HG02938 (cell line): ENCODE data around the gene YARS2.

ENCODE experiments used
- ATAC-seq: cut with Tn5 transposase; IDR thresholded peaks from one replicate; pipeline ENCODE4 v1.9.1; 2021; ENCODE audit warnings: mild to moderate bottlenecking, moderate library complexity; ENCODE audit not compliant: unreplicated experiment

The YARS2 gene

DNA sequence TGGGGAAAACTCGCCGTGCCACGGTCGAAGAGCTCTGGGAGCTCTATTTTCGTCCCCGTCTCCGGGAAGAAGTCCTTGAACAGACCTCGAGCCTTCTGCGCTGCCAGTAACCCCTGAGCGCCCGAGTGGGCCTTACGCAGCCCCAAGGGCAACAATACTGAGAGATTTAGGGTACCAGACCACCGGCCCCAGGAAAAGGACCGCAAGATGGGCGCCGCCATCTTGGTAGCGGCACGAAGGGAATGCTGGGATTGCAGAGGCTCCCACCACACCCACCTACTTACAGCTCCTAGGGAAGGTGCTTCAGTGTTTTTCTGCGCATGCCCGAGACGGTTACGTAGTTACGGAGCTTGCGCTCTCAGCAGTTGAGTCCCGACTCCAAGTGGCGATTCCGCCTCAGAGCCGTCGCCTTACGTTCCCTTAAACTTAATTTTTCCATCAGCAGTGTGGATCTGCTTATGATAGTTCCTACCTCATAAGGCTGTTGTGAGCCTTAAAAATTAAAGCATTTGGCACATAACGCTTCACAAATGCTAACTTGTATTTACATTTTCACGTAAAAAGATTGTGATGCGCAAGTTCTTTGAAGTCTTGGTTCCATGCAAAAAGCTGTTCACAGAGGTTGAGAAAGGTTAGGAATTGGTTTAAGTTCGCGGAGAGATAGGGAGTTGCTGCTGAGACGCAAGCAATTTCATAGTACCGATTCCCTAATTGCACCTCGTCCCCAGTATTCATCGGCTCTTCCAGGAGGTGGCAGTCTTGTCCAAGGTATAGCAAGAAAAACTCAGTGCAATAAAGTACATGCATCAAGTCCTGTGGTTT, at the start of gene YARS2:
TSS of gene YARS2 (minus strand) at position 244 of the 822 bp plus-strand sequence. CDS start at position 221, 23 bp downstream.
- peak; percentile 80 for ATAC-seq

DNA sequence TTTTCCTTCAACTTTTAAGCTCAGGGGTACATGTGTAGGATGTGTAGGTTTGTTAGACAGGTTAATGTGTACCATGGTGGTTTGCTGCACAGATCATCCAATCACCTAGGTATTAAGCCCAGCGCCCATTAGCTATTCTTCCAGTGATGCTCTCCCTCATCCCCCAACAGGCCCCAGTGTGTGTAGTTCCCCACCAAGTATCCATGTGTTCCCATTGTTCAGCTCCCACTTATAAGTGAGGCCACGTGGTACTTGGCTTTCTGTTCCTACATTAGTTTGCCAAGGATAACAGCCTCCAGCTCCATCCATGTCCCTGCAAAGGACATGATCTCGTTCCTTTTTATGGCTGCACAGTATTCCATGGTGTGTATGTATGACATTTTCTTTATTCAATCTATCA, 48.6 kb upstream of the YARS2 start:
- no peak for ATAC-seq

DNA sequence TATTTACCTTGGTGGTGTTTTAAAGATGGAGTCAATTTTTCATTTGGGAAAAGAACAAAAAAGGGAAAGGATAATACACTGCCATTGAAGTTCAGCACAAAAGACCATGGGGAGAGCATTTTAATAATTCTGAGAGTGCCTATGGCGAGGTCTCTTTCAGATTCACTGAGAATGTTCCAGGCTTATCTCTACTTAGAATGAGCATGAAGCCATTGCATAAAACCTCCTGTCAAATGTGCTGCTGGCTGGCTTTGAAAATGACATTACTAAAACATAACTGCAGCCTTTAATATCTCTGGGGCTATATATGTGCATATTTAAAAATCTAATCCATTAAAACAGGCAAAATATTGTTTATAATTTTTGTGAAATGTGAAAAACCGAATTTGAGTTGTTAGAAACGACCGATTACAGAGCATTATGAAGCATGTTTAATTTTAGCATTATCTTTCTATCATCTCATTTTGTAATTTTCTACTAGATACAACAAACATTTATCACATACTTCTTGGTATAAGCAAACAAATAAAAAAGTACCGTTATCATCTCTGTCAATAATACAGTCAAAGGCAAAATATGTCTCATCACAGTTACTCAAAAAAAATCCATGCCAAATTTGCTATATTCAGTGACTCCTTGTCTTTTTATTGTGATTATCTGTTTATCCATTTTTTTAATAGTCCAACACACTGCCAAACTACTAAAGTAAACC, 45.7 kb upstream of the YARS2 start:
- no peak for ATAC-seq

DNA sequence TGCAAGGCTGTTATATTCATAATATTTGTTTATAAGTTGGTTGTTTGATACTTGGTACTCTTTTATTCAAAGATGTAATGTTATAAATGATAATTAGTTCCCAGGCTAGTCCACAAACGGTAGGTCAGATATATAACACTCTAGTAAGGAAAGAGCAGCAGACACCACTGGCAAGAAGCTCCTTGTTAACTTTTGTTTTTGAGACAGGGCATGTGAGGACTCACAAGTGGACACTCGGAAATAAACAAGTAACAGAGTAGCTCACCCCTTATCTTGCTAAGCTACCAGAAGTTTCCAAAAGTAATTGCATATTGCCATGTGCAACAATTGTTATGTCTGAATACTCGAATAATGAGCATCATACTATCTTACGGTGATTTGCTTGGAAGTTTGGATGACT, 38.6 kb upstream of the YARS2 start:
- ATAC-seq: no peak

DNA sequence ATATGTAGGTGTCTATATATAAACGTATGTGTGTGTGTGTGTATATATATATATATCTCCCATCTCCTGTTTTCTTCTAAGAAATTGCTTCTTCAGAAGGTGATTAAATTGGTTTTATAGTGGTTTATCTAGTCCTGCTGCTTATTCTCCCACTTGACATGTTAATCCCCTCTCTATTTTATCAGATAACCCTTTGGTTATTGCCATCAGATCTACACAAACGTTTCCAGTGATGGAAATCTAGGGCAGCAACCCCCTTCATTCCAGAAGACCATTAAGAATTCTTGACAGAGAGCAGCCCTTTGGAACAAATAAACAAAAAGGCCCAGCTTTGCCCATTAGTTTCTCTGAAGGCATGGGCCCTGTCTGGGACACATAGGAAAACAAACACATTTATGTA, 34.2 kb upstream of the YARS2 start:
- no peak for ATAC-seq

DNA sequence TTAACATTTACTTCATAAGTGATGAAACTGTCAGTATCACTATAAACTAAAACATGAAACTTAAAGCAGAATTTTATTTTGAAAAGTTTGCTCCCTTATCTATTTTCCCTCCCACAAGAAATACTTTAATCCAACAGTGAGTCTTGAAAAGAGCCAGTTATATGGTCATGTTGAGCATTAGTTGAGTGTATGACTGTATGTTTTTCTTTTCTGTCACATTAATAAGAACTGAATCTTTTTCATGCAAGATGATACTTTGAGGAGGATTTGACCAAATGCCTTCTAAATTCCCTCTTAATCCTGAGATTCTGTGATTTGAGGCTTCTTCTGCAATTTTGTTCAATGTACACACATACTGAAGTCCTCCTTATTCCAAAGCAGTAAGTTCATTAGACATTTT, 33.7 kb upstream of the YARS2 start:
- ATAC-seq: no peak

DNA sequence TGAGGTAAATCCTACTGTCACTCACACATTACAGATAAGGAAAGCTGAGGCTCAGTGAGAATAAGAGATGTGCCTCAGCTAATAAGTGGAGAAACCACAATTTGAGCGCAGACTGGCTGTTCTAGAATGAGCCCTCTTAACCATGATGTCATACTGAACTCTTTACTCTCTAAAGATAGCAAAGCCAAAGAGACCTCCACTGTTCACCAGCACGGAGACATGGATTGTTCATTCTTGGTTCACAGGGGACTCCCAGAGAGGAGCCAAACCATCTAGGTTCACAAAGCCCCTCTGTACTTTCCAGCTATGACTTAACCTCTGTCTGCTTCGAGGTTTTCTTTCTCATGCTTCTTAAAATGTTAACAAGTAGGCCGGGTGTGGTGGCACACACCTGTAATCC, 32.7 kb upstream of the YARS2 start:
- ATAC-seq: no peak

DNA sequence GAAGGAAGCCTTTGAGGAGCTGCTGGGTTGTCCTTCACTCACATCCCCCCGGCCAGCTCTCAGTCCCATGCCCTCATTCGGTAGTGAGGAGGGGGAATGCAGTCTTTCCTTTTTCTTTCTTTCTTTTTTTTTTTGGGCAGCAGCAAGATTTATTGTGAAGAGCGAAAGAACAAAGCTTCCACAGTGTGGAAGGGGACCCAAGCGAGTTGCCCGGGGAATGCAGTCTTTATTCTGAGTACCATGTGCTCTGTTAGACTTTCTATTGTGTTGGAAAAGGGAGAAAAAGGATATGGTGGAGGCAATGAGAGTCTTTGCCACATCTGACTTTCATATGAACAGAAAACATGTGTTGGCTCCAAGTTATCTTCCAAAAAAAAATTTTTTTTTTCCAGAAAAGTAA, 29.9 kb upstream of the YARS2 start:
- no peak for ATAC-seq

DNA sequence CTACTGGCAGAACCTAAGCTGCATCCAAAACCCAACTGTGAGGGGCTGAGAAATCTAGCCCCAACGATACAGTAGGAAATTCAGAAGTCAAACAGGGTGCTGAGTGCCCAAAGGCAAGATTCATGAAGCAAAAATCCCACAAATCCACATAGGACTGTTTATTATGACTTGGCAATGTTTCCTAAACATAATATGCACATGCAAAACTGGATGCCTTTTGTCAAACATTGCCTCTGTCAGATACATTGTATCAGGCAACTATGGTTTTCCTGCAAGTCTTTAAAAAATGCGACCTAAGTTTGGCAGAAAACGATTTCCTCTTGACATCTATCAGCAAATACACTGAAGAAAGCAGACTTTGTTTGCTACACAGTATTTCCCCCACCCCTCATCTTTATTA, 27.3 kb upstream of the YARS2 start:
- no peak for ATAC-seq

DNA sequence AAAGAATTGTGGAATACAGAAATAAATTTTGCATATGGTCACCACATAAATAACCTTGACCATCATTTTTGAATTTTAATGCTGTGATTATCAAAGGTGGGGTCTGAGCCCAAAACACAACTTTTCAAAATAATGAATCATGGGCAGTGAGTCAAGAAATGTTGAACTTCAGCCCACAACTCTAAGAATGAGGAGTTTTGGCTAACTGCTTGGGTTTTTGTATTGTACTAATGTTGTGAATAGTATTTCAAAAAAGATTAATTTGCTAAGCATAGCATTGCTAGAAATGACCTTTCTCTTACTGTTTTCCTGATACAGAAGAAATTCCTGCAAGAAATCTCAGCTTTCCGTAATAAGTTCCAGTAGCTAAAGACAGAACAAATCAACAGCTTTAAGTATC, 24.4 kb upstream of the YARS2 start:
- no peak for ATAC-seq

DNA sequence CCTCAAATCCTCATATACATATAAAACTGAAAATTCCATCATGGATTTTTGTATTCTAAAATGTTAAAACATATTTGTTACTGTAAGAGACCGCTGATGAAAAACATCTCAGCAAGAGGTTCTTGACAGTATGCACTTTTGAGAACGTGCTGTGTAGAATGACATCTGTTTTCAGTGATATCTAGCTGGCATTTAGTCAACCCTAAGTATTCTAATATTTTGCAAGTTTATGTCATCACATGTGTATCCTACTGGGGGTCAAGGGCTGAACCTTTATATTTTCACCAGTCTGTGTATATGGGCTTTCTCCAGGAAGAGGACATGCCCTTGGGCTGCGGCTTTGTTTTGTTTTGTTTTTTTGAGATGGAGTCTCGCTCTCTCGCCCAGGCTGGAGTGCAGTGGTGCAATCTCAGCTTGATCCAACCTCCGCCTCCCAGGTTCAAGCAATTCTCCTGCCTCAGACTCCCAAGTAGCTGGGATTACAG, 22.0 kb upstream of the YARS2 start:
- no peak for ATAC-seq

DNA sequence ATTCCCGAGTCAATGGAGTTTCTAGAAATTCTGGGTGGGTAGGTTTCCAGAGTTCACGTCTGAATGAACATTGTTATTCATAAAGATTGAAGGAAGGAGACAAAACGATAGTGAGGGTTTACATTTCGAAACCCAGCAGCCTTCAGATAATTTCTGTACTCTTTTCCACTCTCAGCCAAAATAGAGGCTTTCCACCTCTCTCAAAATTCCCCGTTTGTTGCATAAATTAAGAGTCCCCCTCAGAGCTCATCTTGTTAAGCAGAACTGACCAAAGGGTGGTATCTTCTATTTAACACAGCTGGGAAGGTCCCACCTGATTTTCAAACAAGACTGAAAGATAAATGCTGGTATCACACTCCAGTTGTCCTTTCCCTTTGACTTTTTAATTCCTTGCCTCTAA, 21.5 kb upstream of the YARS2 start:
- ATAC-seq: no peak

DNA sequence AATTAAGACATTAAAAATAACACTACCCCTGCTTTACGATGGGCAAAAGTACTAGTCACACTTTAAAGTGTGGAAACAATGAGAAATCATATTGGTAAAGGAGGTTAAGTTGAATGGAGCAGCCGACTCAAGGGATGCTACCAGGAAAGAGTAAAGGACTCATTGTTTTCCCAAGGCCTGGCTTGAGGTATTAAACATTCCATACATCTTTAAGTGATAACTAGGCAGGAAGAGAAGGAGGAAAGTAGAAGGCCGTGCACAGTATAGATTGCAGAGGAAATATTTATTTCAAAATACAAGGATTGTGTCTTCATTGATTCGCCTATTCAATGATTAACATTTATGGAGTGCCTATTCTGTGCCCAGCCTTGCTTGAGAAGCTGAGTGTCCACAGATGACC, 20.6 kb upstream of the YARS2 start:
- ATAC-seq: no peak

DNA sequence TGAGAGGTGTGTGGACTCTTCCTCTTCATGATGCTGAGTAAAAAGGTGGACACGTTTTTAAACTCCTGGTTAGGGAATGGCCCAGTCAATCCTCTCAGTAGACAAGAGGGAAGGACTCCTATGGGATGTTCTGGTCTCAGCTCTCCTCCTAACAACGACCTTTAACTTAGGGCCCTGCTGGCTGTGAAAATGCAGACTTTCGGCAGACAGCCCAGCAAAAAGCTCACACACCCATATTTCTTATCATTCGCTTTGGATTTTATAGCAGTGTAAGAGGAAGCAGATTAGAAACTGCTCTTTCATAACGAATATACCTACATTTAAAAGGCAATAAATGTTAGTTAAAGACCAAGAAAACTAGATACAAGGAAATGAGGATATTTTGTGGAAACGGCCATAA, 18.0 kb upstream of the YARS2 start:
- ATAC-seq: no peak

DNA sequence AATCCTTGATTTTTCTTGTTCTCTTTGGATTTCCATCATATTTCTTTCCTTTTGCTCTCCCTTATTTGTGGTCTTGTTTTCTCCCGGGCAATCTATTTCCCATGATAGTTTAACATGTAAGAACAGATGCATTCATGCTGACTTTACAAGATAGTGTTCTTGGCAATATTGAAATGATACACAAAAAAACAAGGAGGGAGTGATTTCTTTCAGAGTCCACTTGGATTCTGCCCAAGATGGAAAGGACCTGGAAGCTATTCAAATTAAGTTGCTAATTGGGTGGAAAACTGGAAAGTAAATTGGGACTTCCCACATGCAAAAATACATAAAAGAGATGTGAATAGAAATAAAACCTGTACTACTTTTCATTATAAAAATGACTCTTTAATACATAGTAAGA, 14.4 kb upstream of the YARS2 start:
- no peak for ATAC-seq

DNA sequence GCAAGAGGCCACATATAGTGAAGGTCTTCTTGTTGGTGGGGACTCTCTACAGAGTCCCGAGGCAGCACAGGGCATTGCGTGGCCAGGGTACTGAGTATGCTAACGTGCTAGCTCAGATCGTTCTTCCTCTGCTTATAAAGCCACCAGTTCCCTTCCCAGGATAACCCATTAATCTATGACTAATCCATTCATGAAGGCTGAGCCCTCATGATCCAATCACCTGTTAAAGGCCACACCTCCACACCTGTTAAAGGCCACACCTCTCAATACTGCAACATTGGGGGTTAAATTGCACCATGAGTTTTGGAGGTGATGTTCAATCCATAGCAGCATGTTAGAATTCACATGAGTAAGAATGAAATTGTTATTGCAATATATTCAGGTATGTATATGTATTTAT, 12.8 kb upstream of the YARS2 start:
- no peak for ATAC-seq

DNA sequence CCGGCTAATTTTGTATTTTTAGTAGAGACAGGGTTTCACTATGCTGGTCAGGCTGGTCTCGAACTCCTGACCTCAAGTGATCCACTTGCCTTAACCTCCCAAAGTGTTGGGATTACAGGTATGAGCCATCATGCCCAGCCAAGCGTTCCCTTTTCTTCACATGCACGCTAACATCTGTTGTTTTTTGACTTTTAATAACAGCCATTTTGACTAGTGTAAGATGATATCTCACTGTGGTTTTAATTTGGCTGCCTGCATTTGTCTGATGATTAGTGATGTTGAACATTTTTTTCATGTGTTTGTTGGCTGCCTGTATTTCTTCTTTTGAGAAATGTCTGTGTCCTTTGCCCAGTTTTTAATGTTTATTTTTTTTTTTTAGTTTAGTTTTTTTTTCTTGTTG, 10.2 kb upstream of the YARS2 start:
- no peak for ATAC-seq

DNA sequence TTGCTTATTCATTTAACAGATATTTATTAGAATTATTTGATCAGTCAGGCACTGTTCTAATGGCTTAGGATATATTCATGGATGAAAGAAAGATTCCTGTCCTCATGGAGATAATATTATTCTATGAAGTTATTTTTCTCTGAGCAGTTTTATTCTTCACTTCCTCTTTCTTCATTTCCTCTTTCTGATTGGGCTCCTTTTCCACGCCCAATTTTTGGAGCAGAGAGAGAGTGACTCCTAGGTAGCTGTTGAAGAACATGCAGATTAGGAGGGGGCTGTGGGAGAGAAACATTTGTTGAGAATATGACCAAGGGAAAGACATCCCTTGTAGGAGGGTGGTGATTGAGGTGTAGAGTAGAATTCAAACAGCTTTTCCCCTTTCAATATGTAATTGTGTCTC, 6.0 kb upstream of the YARS2 start:
- ATAC-seq: no peak

DNA sequence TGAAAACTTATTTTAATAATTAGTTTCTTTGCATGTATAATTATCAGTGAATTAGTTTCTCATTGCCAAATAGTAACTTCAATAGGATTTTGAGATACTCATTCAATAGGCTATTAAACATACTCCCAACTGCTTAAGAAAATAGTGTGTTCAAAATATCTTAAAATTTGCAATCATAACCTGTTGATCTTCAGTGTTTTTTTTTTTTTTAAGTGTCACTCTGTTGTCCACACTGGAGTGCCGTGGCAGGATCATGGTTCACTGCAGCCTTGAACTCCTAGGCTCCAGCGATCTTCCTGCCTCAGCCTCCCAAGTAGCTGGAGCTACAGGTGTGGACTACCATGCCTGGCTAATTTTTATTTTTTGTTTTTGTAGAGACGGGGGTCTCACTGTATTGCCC, 1.5 kb upstream of the YARS2 start:
- ATAC-seq: no peak

DNA sequence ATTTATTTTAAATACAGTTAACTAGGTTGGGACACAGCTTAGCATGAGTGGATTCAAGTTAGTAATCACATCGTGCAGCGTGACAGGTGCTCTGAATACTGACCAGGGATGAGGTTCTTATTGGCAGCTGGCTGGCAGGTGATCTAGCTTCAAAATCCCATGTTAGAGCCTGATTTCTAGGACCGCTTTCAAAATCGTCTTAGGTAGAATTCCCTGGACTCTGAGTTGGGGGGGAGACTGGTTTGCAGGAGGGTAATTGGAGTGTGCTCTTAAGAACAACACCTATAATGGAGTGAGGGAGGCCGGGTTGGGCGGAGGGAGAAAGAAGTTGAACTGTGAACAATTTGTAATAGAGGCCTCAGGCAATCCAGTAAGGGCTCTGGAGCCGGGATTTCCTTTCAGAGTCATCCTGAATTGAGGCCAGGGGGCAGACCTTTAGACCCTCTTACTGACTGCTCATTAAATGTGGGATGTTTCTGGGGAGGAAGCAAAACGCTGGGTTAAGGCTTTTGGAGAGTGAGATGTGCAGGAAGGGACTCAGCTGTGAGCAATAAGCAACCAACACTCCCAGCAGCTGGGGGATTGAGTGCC, 874 bp upstream of the YARS2 start:
- no peak for ATAC-seq

DNA sequence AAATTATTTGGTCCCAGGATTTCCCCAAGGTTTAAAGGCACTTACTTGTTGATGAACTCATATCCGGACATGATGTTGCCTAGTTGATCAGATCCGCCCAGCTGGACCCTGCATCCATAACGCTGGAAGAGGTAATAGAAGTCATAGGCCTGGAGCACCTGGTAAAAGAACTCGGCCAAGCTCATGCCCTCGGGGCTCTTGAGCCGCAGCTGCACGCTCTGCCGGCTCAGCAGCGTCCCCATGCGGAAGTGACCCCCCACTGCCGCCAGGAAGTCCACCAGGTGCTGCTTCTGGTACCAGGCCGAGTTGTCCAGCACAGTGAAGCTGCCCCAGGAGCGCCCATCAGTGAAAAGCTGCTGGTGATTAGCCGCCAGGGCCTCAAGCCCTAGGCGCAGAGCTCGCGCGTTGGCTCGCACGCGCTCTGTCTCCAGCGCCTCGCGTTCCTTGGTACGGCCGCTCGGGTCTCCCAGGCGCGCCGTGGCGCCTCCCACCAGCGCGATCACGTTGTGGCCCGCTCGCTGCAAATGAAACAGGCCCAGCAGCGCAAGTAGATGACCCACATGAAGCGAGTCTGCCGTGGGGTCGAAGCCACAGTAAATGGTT, 545 bp downstream of the YARS2 start:
- ATAC-seq: peak; percentile 64

DNA sequence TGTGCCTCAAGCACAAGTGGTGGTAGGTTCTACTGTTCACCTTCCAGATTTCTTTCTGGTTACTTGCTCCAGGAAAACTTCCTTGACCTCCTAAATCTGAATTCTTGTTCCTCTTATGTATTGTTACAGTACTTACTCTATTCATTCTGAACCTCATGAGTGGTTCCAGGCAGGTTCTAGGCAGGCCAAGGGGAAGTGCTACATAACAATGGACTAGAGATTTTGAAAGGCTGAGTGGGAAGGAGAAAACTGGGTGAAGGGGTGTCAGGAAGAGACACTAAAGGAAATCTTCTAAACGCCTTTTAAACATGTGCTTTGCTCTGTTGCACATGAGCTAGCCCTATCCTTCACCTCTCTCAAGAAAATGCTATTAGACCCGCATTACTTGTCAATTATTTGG, 1.6 kb downstream of the YARS2 start:
- ATAC-seq: no peak
